Aorta (tissue), 5 donors: ENCODE measurements around the gene CREB5. TPM values are rescaled to one million over a fixed set of nuclear protein-coding genes. Genes with fewer than 3 reads are reported as not detected.

Experiments used
- ATAC-seq: fragments of 200-7000 bp; cut with Tn5 transposase; one replicate; pipeline ENCODE4 v1.9.1; 2022; ENCODE audit warnings: moderate library complexity; ENCODE audit not compliant: low FRiP score
- DNase-seq, 2 donors: peaks; one replicate each; pipeline ENCODE4 v3.0.0-alpha.2; 2020
- H3K27ac ChIP-seq, 2 donors: one replicate each; pipeline ENCODE4 v1.5.1; 2013; ENCODE audit warnings: low read length in 2 of 2, mild to moderate bottlenecking in 2 of 2, moderate library complexity in 2 of 2, control low read depth in 1 of 2, inconsistent platforms in 1 of 2, low read depth in 1 of 2
- H3K27me3 ChIP-seq, 2 donors: one replicate each; pipeline ENCODE4 v1.6.1; 2013; ENCODE audit warnings: control low read depth in 1 of 2, low read length in 1 of 2, mild to moderate bottlenecking in 1 of 2, moderate library complexity in 1 of 2; ENCODE audit not compliant: insufficient read depth in 2 of 2, control insufficient read depth in 1 of 2
- H3K36me3 ChIP-seq, 2 donors: one replicate each; pipeline ENCODE4 v1.6.1; 2013; ENCODE audit warnings: control low read depth in 1 of 2, low read length in 1 of 2, mild to moderate bottlenecking in 1 of 2; ENCODE audit not compliant: insufficient read depth in 2 of 2, control insufficient read depth in 1 of 2
- H3K4me1 ChIP-seq, 2 donors: one replicate each; pipeline ENCODE4 v1.6.1; 2013; ENCODE audit warnings: low read length in 2 of 2, control low read depth in 1 of 2, mild to moderate bottlenecking in 1 of 2, moderate library complexity in 1 of 2; ENCODE audit not compliant: insufficient read depth in 2 of 2, control insufficient read depth in 1 of 2
- H3K4me3 ChIP-seq, 2 donors: one replicate each; pipeline ENCODE4 v1.5.1; 2013; ENCODE audit warnings: low read length in 2 of 2, control low read depth in 1 of 2, mild to moderate bottlenecking in 1 of 2
- H3K9me3 ChIP-seq: one replicate; pipeline ENCODE4 v1.6.1; 2013; ENCODE audit warnings: mild to moderate bottlenecking, low read length; ENCODE audit not compliant: control insufficient read depth
- WGBS, 2 donors: extraction: QIAGEN DNeasy Blood & Tissue Kit; methylation state at CpG; one replicate each; pipeline ENCODE4 v1.1.7; 2013; 5-methylcytosine and 5-hydroxymethylcytosine counted together
- intact Hi-C, 2 donors: fragments of 100-400 bp; cut with DNase I; formaldehyde crosslinking; loops; one replicate each; pipeline versions ENCODE4 v1.14.2 to v1.15.0; 2022
- polyA plus RNA-seq, 2 donors: library from polyadenylated mRNA; stranded (reverse); fragments of 200-250 nt; gene quantifications; one replicate each; pipeline ENCODE4 v1.2.3, GENCODE V29; 2013
- total RNA-seq, 2 donors: library from RNA; stranded (reverse); fragmentation: NEBNext Ultra II Directional; extraction: Animal tissue kit (Norgen Biotek cat#: 25700); gene quantifications; one replicate each; pipeline ENCODE4 v1.2.1, GENCODE V29; 2021
- donor health status: healthy with polysubstance abuse.
- donor health status: Bipolar disorder and iron deficiency.
- donor health status: DM: no; HTN: no; CAD: no.
- donor health status: DM: no; HTN: no; CAD: no.
- donor health status: DM: yes; HTN: yes; CAD: no.

The CREB5 gene
- total and polyA plus RNA-seq, 4 donors: 2.6 to 57.1 (median 17.9) TPM

DNA sequence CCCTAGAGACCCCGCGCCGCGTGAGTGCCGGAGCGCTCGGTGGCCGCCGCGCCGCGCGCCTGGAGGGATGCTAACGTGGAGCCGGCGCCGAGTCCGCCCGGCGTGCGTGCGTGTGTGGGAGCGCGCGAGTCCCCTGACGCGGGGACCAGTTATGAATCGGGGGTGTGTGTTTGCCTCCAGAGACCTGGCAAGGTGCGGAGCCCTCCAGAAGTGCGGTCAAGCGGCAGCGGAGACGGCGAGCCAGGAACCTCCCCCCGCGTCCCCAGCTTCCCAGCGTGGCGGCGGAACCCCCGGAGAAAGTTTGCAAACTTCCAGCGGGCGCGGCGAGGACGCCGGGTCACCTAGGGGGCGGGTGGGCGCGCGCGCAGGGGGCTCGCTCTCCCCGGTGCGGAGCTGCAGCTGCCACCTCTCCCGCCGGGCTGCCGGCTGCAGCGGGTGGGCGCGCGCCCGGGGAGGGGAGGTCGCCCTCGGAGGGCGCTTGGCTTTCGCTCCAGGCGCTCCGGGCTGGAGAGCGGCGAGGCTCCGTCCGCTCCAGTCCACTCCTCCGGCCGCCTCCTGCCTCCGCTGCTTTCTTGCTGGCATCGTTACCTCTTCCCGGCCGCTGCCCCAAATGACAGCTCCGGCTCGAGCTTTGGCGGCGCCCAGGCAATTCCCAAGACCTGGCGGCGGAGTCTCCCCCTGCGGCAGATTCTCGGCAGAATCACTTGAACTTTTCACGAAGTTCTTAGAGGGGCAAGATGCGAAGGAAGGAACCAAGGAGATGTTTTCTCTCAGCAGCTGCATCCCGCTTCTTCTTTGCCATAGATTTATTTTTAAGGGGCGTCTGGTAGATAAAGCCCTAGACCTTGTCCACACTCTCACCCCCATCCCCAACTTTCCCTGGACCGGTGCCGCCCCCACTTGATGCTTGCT, 2.3 kb upstream of the CREB5 start:
- peak; percentile 52 for ATAC-seq
- H3K36me3 ChIP-seq: no peaks in the 10 kb centered on the region
- H3K4me1 ChIP-seq: peaks cover 1 to 6% of the 10 kb centered on the region in 2 donors
- H3K27me3 ChIP-seq: no peaks in the 10 kb centered on the region
- WGBS, 2 donors: 0 to 1% methylated on average over 90 to 92 of the region's 92 CpGs
- H3K27ac ChIP-seq: peak overlapping the region; percentile 20 to 53
- H3K9me3 ChIP-seq: no peaks in the 10 kb centered on the region
- H3K4me3 ChIP-seq: peak overlapping the region; percentile 65 to 68
- intact Hi-C loops: loop anchor here (2.0 to 10.0 kb wide), 5 partner anchors 82 to 277 kb away; no protein-coding TSS in a partner anchor
- peak; percentile 72 to 84 for DNase-seq

DNA sequence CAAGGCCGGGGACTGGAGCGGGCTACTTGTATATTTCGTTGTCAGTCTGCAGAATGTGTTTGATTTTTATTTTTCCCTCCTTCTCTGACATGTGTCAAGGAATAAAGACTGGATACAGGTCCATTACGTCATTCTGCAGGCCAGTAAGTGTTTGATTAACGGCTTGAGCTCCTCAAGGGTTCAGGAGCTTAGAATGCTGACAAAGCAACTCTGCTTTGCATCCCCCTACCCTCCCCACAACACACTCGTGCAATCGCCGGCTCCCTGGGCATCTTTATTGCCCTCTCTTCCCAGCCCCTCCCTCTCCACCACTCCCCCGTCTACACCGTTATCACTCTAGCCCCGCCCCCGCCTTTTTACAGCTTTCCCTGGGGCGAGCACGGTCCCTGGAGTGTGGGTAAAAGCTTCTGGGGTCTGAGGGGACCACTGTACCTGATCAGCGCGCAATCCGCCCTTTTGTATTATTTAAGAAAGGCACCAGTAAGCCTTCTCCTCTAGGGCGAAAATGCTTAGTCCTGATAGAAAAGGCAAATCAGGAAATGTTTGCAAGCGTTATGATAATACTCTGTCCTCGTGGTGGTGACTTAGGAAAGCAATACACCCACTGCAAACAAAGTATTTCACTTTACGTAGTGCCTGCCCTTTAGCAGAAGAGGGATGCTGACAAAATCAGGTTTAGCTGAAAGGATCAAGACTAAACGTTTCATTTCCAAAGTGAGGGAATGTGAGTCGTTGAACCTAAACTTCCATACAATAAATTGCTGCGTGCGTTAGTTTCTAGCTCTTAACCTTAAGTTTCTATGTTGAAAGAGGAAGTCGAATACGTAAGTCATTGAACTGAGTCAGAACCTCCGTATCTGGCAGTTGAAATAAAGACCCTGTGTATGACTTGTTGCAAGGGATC, 1.4 kb upstream of the CREB5 start:
- ATAC-seq (peak; percentile 40), DNase-seq (peak; percentile 65 to 85)
- Histone ChIP-seq H3K4me3 (peak overlapping the region; percentile 65 to 68), H3K4me1 (peaks cover 1 to 8% of the 10 kb centered on the region in 2 donors), H3K9me3 (no peaks in the 10 kb centered on the region), H3K36me3 (no peaks in the 10 kb centered on the region), H3K27me3 (no peaks in the 10 kb centered on the region), H3K27ac (no peak overlapping the region)
- intact Hi-C loops: loop anchor here (5.0 to 10.0 kb wide), 3 partner anchors 81 to 276 kb away; no protein-coding TSS in a partner anchor
- 1% methylated on average over 28 of the region's 28 CpGs for WGBS, 2 donors

DNA sequence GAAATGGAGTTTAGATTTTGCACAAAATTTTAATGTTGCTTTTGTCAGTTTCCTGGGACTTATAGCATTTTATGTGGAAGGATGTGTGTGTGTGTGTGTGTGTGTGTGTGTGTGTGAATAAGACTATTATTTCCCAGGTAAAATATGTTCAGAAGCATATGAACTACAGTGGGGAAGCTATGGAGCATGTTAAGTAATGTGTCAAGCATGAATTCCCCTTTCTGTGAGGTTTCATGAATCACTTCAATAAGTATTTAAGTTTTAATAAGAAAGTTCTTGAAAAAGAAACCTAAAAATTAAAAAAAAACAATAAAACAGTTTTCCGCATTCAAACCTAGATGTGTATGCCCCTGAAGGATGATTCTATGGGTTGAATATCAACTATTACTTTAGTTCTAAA, 693 bp downstream of the CREB5 start:
- Histone ChIP-seq H3K4me1 (peaks cover 0 to 4% of the 10 kb centered on the region in 2 donors), H3K27ac (no peak overlapping the region), H3K4me3 (no peak overlapping the region), H3K27me3 (no peaks in the 10 kb centered on the region), H3K36me3 (no peaks in the 10 kb centered on the region), H3K9me3 (no peaks in the 10 kb centered on the region)
- WGBS, 2 donors: 74 to 79% methylated on average over 1 of the region's 1 CpG
- DNase-seq (no peak), ATAC-seq (no peak)
- intact Hi-C loops: loop anchor here (5.0 to 10.0 kb wide), 3 partner anchors 79 to 274 kb away; no protein-coding TSS in a partner anchor

DNA sequence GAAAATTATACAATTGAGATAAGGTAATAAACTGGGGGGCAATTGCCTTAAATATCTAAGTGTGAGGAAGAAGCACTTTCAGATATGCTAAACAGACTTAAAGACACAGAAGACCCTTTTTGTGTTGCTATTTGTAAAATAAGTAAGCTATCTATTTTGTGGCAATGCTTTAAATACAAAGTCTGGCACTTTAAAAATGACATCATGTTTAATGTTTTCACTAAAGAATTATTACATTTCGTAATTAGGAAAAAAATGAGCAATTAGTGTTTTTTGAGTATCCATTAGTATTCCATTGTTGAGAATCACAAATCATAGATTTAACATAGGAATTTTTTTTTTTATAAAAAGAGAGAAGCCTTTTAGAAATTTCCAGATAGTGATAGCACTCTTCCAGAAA, 2.1 kb downstream of the CREB5 start:
- 73 to 78% methylated on average over 1 of the region's 1 CpG for WGBS, 2 donors
- no peaks in the 10 kb centered on the region for H3K9me3 ChIP-seq
- no peak for DNase-seq
- no peaks in the 10 kb centered on the region for H3K27me3 ChIP-seq
- H3K4me1 ChIP-seq: peaks cover 0 to 8% of the 10 kb centered on the region in 2 donors
- no peak overlapping the region for H3K27ac ChIP-seq
- ATAC-seq: no peak
- intact Hi-C loops: loop anchor here (5.0 to 10.0 kb wide), 3 partner anchors 78 to 273 kb away; no protein-coding TSS in a partner anchor
- H3K4me3 ChIP-seq: no peak overlapping the region
- no peaks in the 10 kb centered on the region for H3K36me3 ChIP-seq

DNA sequence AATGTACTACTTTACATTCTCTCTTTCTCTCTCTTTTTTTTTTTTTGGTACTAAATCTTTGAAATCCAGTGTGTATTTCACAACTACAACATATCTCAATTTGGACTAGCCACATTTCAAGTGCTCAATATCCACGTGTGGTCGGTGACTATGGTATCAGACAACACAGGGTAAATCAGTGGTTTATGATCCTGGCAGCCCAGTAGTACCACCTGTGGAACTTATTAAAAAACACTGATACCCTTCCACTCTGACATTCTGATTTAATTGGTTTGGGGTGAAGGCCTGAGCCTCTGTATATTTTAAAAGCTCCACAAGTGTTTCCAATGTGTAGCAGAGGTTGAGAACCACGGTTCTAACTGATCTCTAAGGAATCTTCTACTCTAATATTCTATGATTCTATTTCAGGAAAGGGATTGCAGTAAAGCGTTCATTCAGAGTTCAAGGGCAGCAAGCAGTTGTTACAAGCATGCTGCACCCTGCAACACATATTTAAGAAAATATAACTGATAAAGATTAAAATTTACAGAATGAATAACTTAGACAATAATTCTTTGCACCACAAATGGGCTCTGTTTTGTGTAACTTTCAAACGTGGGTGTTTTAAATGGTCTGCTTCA, 5.1 kb downstream of the CREB5 start:
- intact Hi-C loops: loop anchor here in 1 of 2 donors (10.0 kb wide), 1 partner anchor 117 kb away; no protein-coding TSS in a partner anchor
- 34 to 43% methylated on average over 5 of the region's 5 CpGs for WGBS, 2 donors
- DNase-seq: no peak

DNA sequence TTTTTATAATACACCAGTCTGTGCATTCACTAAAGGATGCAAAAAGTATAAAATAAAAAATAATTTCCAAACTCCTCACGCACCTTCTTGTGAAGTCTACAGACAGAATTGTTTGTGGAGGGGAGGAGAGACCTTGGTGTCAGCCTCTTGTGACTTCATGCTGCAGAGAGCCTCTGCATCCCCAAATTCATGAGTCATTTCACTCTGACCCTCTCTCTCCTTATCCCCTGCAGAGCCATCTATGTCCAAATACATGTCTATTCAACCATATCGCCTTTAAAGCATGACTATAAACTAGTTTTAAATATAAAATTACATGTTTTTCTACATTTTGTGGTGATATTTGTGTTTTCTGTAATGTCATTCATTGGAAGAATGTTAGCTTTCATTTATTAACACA, 6.0 kb downstream of the CREB5 start:
- no peak overlapping the region for H3K27ac ChIP-seq
- 86 to 92% methylated on average over 2 of the region's 2 CpGs for WGBS, 2 donors
- H3K9me3 ChIP-seq: no peaks in the 10 kb centered on the region
- intact Hi-C loops: loop anchor here in 1 of 2 donors (10.0 kb wide), 1 partner anchor 116 kb away; no protein-coding TSS in a partner anchor
- H3K4me1 ChIP-seq: peaks cover 0 to 8% of the 10 kb centered on the region in 2 donors
- DNase-seq (no peak), ATAC-seq (no peak)
- no peak overlapping the region for H3K4me3 ChIP-seq
- no peaks in the 10 kb centered on the region for H3K36me3 ChIP-seq
- H3K27me3 ChIP-seq: no peaks in the 10 kb centered on the region

More for the DNA sequence above, 5.1 kb downstream of the CREB5 start:
- Histone ChIP-seq H3K36me3 (no peaks in the 10 kb centered on the region), H3K9me3 (no peaks in the 10 kb centered on the region), H3K27me3 (no peaks in the 10 kb centered on the region), H3K4me1 (peaks cover 0 to 8% of the 10 kb centered on the region in 2 donors), H3K27ac (no peak overlapping the region), H3K4me3 (no peak overlapping the region)
- ATAC-seq: no peak

DNA sequence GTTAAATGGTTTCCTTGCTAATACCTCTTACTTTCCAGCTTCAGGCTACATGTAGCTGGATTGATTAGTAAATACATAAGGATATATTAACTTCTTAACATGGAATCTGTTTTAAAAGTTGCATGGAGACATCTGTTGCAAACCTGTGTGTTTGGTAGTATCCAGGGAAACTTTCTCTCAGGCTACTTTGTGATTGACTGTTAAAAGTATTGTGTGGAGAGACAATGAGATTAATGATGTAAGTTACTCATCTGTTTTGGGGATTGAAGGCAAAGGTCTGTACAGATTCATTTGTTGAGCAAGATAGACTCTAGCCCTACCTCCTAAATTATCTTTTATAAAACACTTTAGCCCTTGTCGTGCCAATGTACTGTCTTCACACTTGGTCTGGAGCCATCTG, 6.6 kb downstream of the CREB5 start:
- DNase-seq (no peak), ATAC-seq (no peak)
- H3K36me3 ChIP-seq: no peaks in the 10 kb centered on the region
- H3K4me1 ChIP-seq: peaks cover 0 to 8% of the 10 kb centered on the region in 2 donors
- 75 to 83% methylated on average over 1 of the region's 1 CpG for WGBS, 2 donors
- no peaks in the 10 kb centered on the region for H3K9me3 ChIP-seq
- no peaks in the 10 kb centered on the region for H3K27me3 ChIP-seq
- H3K27ac ChIP-seq: no peak overlapping the region
- H3K4me3 ChIP-seq: no peak overlapping the region
- intact Hi-C loops: loop anchor here in 1 of 2 donors (10.0 kb wide), 1 partner anchor 116 kb away; no protein-coding TSS in a partner anchor

DNA sequence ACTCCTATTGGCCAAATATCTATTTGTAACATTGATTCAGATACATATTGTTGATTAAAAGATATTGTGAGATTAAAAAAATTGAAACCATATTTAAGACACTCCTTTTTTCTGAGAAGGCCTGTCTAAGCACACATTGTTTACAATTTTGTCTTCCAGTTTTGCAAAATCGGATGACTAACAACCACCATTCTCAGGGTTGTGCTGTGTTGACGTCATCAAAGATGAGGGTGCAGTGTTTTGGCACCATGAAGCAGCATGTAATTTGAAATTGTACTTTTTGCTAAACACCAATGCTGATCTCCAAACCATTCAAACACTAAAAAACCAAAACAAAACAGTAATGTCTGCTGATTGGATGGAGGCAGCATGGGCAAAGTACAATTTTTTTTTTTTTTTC, 7.4 kb downstream of the CREB5 start:
- intact Hi-C loops: loop anchor here in 1 of 2 donors (10.0 kb wide), 1 partner anchor 115 kb away; no protein-coding TSS in a partner anchor
- 58 to 67% methylated on average over 2 of the region's 2 CpGs for WGBS, 2 donors

More for the DNA sequence above, 7.4 kb downstream of the CREB5 start:
- Histone ChIP-seq H3K27me3 (no peaks in the 10 kb centered on the region), H3K9me3 (no peaks in the 10 kb centered on the region), H3K4me3 (no peak overlapping the region), H3K36me3 (no peaks in the 10 kb centered on the region), H3K27ac (no peak overlapping the region), H3K4me1 (peaks cover 0 to 8% of the 10 kb centered on the region in 2 donors)
- DNase-seq (no peak), ATAC-seq (peak; percentile 27)
